ENCODE measurements around the gene MORF4L1.

GRCh38 chr15:78841891-78842290, 30.8 kb upstream of the MORF4L1 start:
- TF ChIP-seq CTCF (IDR thresholded peaks at IDR 0.05): no peak
- TF ChIP-seq EZH2 (IDR thresholded peaks at IDR 0.05): no peak
